HepG2 (cell line): ENCODE measurements around the gene DSTN. TPM values are rescaled to one million over a fixed set of nuclear protein-coding genes. Genes with fewer than 3 reads are reported as not detected.
A peak's percentile ranks its signal among the peaks of the same experiment; 100 is the strongest.

ENCODE experiments used
- AGO2 ChIP-seq: fragments of 200-400 bp; formaldehyde crosslinking; optimal IDR thresholded peaks from 2 replicates; pipeline ENCODE3; 2017; ENCODE audit warnings: mild to moderate bottlenecking, low read depth, low read length, moderate library complexity
- CBFB ChIP-seq: sonication (generic); formaldehyde crosslinking; IDR thresholded peaks from 2 replicates; pipeline ENCODE4 v1.4.0; 2020; ENCODE audit warnings: missing genetic modification reagents
- DNMT3B ChIP-seq: conservative IDR thresholded peaks from 2 replicates; pipeline ENCODE4 v1.6.1; 2016; ENCODE audit warnings: missing biosample characterization, control low read depth
- ESRRA ChIP-seq: sonication (generic); formaldehyde crosslinking; IDR thresholded peaks from 2 replicates; pipeline ENCODE4 v1.5.1; 2020; ENCODE audit warnings: mild to moderate bottlenecking, low read depth, missing genetic modification reagents
- MIER2 ChIP-seq: IDR thresholded peaks from 2 replicates; pipeline ENCODE4 v1.6.1; 2016; ENCODE audit warnings: missing biosample characterization, missing genetic modification reagents
- POLR2A ChIP-seq, 2 experiments: IDR thresholded peaks; 2 replicates each; pipeline ENCODE4 v1.6.1; 2011; ENCODE audit warnings: low read depth in 2 of 2, low read length in 2 of 2, mild to moderate bottlenecking in 1 of 2, moderate library complexity in 1 of 2; ENCODE audit not compliant: insufficient read depth in 1 of 2
- POLR2AphosphoS2 ChIP-seq: IDR thresholded peaks from 2 replicates; pipeline ENCODE4 v1.6.1; 2011; ENCODE audit warnings: low read depth, low read length, improper control_type of control experiment
- RBM22 ChIP-seq: fragments of 200-400 bp; formaldehyde crosslinking; optimal IDR thresholded peaks from 2 replicates; pipeline ENCODE3; 2017; ENCODE audit warnings: mild to moderate bottlenecking, low read length, moderate library complexity
- TAF1 ChIP-seq: sonication (generic); formaldehyde crosslinking; IDR thresholded peaks from 2 replicates; pipeline ENCODE4 v1.4.0; 2020; ENCODE audit warnings: missing genetic modification reagents
- TARDBP ChIP-seq: sonication (generic); formaldehyde crosslinking; IDR thresholded peaks from 2 replicates; pipeline ENCODE4 v1.8.0; 2022; ENCODE audit warnings: mild to moderate bottlenecking, missing genetic modification reagents
- TBX3 ChIP-seq: fragments of 450-650 bp; IDR thresholded peaks from 2 replicates; pipeline ENCODE4 v1.6.1; 2017; ENCODE audit warnings: antibody characterized with exemption, mild to moderate bottlenecking, inconsistent platforms, borderline replicate concordance
- ZBTB7B ChIP-seq: sonication (generic); formaldehyde crosslinking; IDR thresholded peaks from 2 replicates; pipeline ENCODE4 v1.4.0; 2020; ENCODE audit warnings: missing genetic modification reagents
- ZNF607 ChIP-seq: sonication (generic); formaldehyde crosslinking; IDR thresholded peaks from 2 replicates; pipeline ENCODE4 v1.5.1; 2020; ENCODE audit warnings: missing genetic modification reagents, mild to moderate bottlenecking, borderline replicate concordance
- ZNF674 ChIP-seq: sonication (generic); formaldehyde crosslinking; IDR thresholded peaks from 2 replicates; pipeline ENCODE4 v1.5.0; 2020; ENCODE audit warnings: low read depth, mild to moderate bottlenecking, missing genetic modification reagents
- ZNF761 ChIP-seq: sonication (generic); formaldehyde crosslinking; conservative IDR thresholded peaks from 2 replicates; pipeline ENCODE4 v1.4.0; 2020; ENCODE audit warnings: mild to moderate bottlenecking, missing genetic modification reagents
- ZNF776 ChIP-seq: sonication (generic); formaldehyde crosslinking; IDR thresholded peaks from 2 replicates; pipeline ENCODE4 v1.4.0; 2020; ENCODE audit warnings: mild to moderate bottlenecking, missing genetic modification reagents
- ZNF782 ChIP-seq: sonication (generic); formaldehyde crosslinking; IDR thresholded peaks from 2 replicates; pipeline ENCODE4 v1.4.0; 2020; ENCODE audit warnings: missing genetic modification reagents, mild to moderate bottlenecking, borderline replicate concordance
- ZNF883 ChIP-seq: sonication (generic); formaldehyde crosslinking; IDR thresholded peaks from 2 replicates; pipeline ENCODE4 v1.5.1; 2020; ENCODE audit warnings: mild to moderate bottlenecking, missing genetic modification reagents; ENCODE audit errors: not compliant biosample characterization
- ZNF891 ChIP-seq: sonication (generic); formaldehyde crosslinking; IDR thresholded peaks from 2 replicates; pipeline ENCODE4 v1.5.0; 2020; ENCODE audit warnings: mild to moderate bottlenecking, missing genetic modification reagents
- ZSCAN22 ChIP-seq: sonication (generic); formaldehyde crosslinking; IDR thresholded peaks from 2 replicates; pipeline ENCODE4 v1.4.0; 2020; ENCODE audit warnings: mild to moderate bottlenecking, missing genetic modification reagents
- ZSCAN9 ChIP-seq: IDR thresholded peaks from 2 replicates; pipeline ENCODE4 v1.6.1; 2016; ENCODE audit warnings: borderline replicate concordance
- polyA plus RNA-seq, 8 experiments: library from polyadenylated mRNA; depleted of rRNA in 3 of 8; stranded (reverse) in 7 of 8; unstranded in 1 of 8; fragments of >200 nt; fragmentation: Illumina TruSeq in 4 of 8; extraction: Trizol in 4 of 8; gene quantifications; 2 replicates each; pipeline versions ENCODE4 v1.2.1 to v1.2.3, GENCODE V29; 2011 to 2016; ENCODE audit warnings: low read depth in 4 of 8, missing spikeins in 1 of 8, mixed read lengths in 1 of 8; ENCODE audit not compliant: insufficient read depth in 1 of 8
- total RNA-seq, 5 experiments: library from RNA; depleted of rRNA; stranded (reverse); fragments of >200 nt; fragmentation: Illumina TruSeq; extraction: Trizol; gene quantifications; 2 replicates each; pipeline ENCODE4 v1.2.3, GENCODE V29; 2016; ENCODE audit warnings: low read depth in 1 of 5
- TF ChIP-seq, protein P1 (sequence below): sonication (generic); formaldehyde crosslinking; IDR thresholded peaks from 2 replicates; pipeline ENCODE4 v1.5.0; 2020; ENCODE audit warnings: mild to moderate bottlenecking, missing genetic modification reagents, borderline replicate concordance
- TF ChIP-seq, protein P2 (sequence below): sonication (generic); formaldehyde crosslinking; IDR thresholded peaks from 2 replicates; pipeline ENCODE4 v1.4.0; 2020; ENCODE audit warnings: mild to moderate bottlenecking, missing genetic modification reagents
- TF ChIP-seq, protein P3 (sequence below): sonication (generic); formaldehyde crosslinking; IDR thresholded peaks from 2 replicates; pipeline ENCODE4 v1.4.0; 2020; ENCODE audit warnings: mild to moderate bottlenecking, low read depth, missing genetic modification reagents
- TF ChIP-seq, protein P4 (sequence below): sonication (generic); formaldehyde crosslinking; IDR thresholded peaks from 2 replicates; pipeline ENCODE4 v1.4.0; 2020; ENCODE audit warnings: mild to moderate bottlenecking, missing genetic modification reagents

DSTN gene
- total and polyA plus RNA-seq, 2 of the 13 experiments (the other 11 are each of a cell fraction or from before 2014, with no cell fraction given), result 27.6 to 106 TPM

DNA sequence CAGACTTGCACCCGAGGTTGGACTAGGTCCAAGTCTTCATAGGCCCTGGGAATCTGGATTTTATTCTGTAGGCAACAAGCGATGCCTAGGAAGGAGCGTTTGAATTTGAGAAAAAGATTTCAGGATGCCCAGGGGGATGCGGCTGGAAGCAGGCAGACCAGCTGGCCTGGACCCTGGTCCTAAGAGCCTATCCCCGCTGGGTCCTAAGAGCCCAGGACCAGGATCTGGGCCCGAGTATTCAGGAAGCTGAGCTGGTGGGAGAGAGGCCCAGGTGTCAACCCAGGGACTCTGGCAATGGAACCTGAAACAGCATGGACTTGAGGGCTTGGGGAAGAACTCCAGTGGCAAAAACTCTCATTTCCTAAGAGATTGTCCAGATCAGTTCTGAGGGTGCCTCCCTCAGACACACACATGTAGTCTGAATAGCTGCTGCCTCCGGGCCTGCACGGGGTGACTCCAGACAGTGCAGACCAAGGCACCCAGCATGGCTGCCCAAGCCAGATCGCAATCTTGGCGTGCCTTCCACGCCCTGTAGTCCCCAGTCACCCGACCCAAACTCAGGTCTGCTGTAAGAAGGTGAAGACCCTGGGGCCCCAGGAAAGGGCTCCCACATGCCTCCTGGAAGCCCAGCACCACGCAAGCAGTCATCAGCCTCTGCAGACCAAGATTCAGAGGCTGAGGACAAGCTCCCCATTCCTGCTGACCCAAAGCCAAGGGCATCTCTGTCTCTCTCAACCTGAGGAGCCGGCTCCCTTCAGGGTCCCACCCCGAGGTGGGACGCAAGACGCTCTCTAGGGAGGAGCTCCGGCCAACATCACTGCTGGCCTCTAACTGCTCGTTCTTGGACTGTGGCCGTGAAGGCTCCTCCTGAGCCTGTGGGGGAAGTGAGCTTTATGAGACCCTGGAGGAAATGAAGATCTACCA, 77.8 kb downstream of the DSTN start (continued):
- TF ChIP-seq, protein P1, sequence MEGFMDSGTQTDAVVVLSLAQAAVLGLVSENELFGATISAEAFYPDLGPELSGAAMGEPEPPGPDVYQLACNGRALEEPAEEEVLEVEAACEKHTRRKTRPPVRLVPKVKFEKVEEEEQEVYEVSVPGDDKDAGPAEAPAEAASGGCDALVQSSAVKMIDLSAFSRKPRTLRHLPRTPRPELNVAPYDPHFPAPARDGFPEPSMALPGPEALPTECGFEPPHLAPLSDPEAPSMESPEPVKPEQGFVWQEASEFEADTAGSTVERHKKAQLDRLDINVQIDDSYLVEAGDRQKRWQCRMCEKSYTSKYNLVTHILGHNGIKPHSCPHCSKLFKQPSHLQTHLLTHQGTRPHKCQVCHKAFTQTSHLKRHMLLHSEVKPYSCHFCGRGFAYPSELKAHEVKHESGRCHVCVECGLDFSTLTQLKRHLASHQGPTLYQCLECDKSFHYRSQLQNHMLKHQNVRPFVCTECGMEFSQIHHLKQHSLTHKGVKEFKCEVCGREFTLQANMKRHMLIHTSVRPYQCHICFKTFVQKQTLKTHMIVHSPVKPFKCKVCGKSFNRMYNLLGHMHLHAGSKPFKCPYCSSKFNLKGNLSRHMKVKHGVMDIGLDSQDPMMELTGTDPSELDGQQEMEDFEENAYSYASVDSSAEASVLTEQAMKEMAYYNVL, result 0 out of 2 replicates have a peak, but pooled peaks have one; percentile 49
- TF ChIP-seq DNMT3B (CRISPR knock-in tag) (no peak), TBX3 (no peak), POLR2A (IDR thresholded peaks at IDR 0.05; ENCODE audit: insufficient read depth in 1 of 2, low read depth in 2 of 2, low read length in 2 of 2) (peak in 1 of 2 experiments; percentile 18; a peak in 3 of 4 replicates), POLR2AphosphoS2 (peak; percentile 32; the same call in 1 of the 2 replicates), ZSCAN22 (peak; percentile 77; the same call in 1 of the 2 replicates), CBFB (CRISPR knock-in tag) (no peak), ZSCAN9 (no peak), ZBTB7B (no peak), TAF1 (CRISPR knock-in tag) (no peak), ZNF891 (0 out of 2 replicates have a peak, but pooled peaks have one; percentile 31), ZNF782 (CRISPR knock-in tag) (0 out of 2 replicates have a peak, but pooled peaks have one; percentile 15), ZNF883 (CRISPR knock-in tag) (peak; percentile 20), MIER2 (CRISPR knock-in tag) (no peak), ZNF776 (CRISPR knock-in tag) (0 out of 2 replicates have a peak, but pooled peaks have one; percentile 30), ZNF607 (CRISPR knock-in tag) (peak; percentile 59; the same call in 1 of the 2 replicates), AGO2 (peak; percentile 92), ZNF674 (0 out of 2 replicates have a peak, but pooled peaks have one; percentile 60), ESRRA (CRISPR knock-in tag) (no peak), TARDBP (0 out of 2 replicates have a peak, but pooled peaks have one; percentile 20), RBM22 (peak; percentile 86), ZNF761 (CRISPR knock-in tag) (0 out of 2 replicates have a peak, but pooled peaks have one; percentile 39)
- TF ChIP-seq, protein P2, sequence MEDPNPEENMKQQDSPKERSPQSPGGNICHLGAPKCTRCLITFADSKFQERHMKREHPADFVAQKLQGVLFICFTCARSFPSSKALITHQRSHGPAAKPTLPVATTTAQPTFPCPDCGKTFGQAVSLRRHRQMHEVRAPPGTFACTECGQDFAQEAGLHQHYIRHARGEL (CRISPR knock-in tag), result 0 out of 2 replicates have a peak, but pooled peaks have one; percentile 34
- TF ChIP-seq, protein P3, sequence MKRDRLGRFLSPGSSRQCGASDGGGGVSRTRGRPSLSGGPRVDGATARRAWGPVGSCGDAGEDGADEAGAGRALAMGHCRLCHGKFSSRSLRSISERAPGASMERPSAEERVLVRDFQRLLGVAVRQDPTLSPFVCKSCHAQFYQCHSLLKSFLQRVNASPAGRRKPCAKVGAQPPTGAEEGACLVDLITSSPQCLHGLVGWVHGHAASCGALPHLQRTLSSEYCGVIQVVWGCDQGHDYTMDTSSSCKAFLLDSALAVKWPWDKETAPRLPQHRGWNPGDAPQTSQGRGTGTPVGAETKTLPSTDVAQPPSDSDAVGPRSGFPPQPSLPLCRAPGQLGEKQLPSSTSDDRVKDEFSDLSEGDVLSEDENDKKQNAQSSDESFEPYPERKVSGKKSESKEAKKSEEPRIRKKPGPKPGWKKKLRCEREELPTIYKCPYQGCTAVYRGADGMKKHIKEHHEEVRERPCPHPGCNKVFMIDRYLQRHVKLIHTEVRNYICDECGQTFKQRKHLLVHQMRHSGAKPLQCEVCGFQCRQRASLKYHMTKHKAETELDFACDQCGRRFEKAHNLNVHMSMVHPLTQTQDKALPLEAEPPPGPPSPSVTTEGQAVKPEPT (CRISPR knock-in tag), result 0 out of 2 replicates have a peak, but pooled peaks have one; percentile 27
- TF ChIP-seq, protein P4, sequence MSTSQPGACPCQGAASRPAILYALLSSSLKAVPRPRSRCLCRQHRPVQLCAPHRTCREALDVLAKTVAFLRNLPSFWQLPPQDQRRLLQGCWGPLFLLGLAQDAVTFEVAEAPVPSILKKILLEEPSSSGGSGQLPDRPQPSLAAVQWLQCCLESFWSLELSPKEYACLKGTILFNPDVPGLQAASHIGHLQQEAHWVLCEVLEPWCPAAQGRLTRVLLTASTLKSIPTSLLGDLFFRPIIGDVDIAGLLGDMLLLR (CRISPR knock-in tag), result 0 out of 2 replicates have a peak, but pooled peaks have one; percentile 43
